ENCODE data around the gene AGXT2.
A peak's percentile ranks its signal among the peaks of the same experiment; 100 is the strongest.
"Not testable (repeated sequence)": the region's sequence is repeated elsewhere in the genome, so short reads cannot be mapped to it uniquely, and the experiment has no call there.

The AGXT2 gene

DNA sequence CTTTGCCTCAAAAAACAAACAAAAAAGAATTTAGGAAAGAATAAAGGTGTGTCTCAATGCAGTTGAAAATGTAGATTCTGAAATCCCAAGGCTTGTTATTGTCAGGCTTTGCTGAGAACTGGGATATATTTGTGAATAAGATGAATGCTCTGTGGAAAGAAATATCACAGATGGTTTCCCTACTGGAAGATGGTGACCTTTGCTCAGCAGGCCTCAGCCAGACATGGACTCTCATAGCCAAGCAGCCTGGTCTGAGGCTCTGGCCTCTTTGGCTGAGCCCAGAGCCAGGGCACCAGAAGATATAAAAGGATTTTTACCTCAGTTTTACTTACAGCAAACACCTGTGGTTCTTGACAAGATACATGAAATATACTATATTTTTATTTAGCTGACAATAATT is 37.1 kb downstream of the AGXT2 start:
- no peak for DNase-seq

- no peak for DNase-seq
Measured at GRCh38 chr5:35009657-35010056, 38.1 kb downstream of the AGXT2 start.

DNA sequence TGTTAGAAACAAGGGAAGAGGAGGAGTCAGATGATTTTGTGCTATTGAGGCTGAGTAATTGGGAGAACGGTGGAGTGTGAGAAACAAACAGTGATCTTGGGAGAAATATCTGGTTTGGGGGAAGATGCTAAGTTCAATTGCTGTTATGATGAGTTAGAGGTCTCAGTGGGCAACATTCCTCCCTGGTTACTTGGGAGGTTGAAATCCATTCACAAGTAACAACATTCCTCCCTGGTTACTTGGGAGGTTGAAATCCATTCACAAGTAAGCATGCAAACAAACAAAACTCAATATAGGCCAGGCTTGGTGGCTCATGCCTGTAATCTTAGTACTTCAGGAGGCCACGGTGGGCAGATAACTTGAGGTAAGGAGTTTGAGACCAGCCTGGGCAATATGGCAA is 38.7 kb downstream of the AGXT2 start:
- DNase-seq, result no peak

DNA sequence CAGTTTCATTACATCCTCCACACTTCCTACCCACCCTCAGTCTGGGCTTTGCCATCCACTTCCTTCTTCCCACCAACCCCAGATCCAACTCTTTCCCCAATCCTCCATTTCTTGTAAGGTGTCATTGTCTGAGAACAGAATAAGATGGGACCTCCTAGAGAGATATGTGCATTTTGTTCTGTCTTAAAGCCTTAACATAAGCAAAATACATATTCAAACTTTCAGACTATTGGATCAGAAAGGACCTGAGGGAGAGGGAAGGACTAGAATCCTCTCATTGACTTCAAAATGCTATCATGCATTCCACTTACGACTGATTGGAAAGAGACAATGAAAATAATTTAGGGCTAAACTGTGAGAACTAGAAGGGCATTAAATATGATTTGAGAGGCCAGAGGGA is 43.0 kb downstream of the AGXT2 start:
- DNase-seq, result no peak

- DNase-seq, result no peak
Measured at GRCh38 chr5:35004200-35004599, 43.5 kb downstream of the AGXT2 start.

DNA sequence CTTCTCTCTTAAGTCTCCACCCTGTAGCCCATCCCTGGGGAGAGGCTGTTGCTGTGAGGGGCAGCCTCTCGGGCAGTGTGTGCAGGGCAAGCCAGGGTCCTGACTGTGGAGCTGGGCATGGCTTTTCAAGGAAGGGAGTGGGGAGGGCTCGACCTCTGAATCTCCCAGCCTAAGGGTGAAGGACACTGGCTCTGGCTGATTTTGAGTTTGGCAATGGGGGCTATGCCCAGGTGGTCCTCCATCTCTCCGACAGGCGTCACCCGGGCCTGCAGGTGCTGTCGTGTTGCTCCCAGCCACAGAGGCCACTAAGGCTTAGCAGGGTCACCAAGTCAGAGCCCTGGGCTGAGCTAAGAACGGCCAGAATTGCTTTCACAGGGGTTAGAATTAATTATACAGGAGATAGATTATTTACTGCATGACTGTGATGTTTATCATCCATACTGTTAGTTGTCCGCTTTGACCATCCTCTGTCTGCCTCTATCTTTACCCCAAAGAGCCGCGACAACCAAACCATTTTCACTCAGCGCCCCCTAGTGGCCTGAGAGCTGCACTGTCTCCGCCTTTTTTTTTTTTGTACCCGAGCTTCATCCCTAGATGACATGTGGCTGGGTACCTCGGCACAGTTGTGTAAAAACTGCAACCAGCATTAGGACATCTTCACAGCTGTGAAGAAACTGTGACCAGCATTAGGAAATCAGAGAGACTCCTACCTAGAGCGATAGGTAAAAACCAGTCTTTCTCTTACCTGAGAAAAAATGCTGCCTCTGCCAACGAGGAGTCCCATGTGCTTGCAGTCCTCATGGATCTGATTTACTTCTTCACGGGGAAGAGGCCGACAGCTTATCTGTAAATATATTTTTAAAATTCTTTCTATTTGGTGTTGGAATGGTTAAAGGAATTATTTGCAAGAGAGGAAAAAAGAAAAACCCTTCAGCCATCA is 44.5 kb downstream of the AGXT2 start:
- peak; percentile 35 to 79 for DNase-seq

GRCh38 chr5:35002459-35002858 is 45.3 kb downstream of the AGXT2 start:
- no peak for DNase-seq

DNA sequence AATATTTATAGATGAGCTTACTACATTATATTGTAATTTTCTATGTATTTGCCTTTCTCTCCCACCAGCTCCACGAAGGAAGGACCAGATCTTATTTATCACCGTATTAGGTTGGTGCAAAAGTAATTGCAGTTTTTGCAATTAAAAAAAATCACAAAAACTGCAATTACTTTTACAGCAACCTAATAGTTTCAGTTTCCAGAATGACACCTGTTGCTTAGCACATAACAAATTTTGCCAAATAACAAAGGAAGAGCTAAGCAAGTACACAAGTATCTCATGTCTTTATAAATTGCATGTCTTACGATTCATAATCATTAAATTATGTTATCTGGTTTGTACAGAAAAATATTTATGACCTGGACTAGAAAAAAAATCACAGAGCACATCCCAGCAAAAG is 45.9 kb downstream of the AGXT2 start:
- no peak for DNase-seq

- no peak for DNase-seq
Measured at GRCh38 chr5:34998058-34998789, 49.5 kb downstream of the AGXT2 start.

- DNase-seq, result no peak
Measured at GRCh38 chr5:34996261-34996660, 51.5 kb downstream of the AGXT2 start.

DNA sequence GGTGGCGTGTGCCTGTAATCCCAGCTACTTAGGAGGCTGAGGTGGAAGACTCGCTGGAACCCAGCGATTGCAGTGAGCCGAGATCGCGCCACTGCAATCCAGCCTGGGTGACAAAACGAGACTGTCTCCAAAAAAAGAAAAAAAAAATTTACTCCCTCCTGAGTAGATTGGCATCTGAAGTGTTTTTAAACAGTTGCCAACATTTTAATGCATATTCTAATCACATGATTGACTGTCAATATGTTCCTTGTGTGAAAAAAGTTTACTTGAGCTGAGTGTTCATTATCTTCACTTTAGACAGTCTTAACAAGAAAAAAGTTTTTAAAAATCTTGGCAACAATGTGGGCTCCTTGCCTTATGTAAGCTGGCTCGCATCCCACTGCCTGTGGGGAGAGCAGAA is 53.8 kb downstream of the AGXT2 start:
- DNase-seq, result no peak

DNA sequence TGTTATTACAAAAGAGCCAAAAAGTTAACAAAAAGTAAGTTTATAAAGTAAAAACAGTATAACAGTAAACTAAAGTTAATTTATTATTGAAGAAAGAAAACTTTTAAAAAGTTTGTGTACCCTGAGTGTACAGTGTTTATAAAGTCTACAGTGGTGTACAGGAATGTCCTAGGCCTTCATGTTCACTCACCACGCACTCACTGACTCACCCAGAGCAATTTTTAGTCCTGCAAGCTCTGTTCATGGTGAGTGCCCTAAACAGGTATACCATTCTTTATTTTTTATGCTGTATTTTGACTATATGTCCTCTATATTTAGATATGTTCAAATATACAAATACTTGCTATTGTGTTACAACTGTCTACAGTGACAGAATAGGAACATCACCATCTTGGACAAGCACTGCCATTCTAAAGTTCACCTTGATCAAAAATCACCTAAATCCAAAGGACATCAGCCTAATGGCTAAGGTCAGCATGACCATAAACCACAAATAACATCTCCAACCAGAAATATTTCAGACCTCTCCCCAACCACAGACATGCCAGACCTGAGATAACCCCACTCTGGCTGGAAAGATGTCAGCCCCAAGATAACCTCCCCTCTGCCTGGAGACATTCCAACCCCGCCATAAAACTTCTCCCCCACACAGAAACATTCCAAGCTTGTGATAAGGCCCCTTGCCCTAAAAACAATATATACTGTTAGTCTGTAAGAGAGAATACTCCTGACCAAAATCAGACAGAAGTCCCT is 56.1 kb downstream of the AGXT2 start:
- DNase-seq, result no peak

- no peak for DNase-seq
Measured at GRCh38 chr5:34986965-34987364, 60.8 kb downstream of the AGXT2 start.

DNA sequence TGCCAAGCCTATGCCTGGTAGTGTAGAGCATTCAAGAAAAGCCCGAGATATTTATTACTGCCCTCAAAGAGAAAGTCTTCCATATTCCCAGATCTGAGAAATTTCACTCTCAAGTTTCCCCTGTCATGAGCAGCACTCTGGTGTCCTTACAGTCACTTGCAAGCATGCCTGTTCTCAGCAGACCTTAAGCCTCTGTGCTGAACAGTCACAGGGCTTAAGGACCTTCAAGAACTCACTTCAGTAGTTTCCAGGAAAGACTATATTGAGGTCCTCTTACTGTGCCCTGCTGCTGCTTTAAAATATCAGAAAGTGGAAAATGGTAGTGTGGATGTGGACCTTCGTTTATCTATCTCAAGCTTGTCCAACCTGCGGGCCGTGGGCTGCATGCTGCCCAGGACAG is 64.9 kb downstream of the AGXT2 start:
- no peak for DNase-seq

- DNase-seq, result no peak
Measured at GRCh38 chr5:34978681-34979080, 69.1 kb downstream of the AGXT2 start.

GRCh38 chr5:34977934-34978613 is 69.7 kb downstream of the AGXT2 start:
- no peak for DNase-seq

- DNase-seq, result no peak
Measured at GRCh38 chr5:34976347-34976746, 71.4 kb downstream of the AGXT2 start.

DNA sequence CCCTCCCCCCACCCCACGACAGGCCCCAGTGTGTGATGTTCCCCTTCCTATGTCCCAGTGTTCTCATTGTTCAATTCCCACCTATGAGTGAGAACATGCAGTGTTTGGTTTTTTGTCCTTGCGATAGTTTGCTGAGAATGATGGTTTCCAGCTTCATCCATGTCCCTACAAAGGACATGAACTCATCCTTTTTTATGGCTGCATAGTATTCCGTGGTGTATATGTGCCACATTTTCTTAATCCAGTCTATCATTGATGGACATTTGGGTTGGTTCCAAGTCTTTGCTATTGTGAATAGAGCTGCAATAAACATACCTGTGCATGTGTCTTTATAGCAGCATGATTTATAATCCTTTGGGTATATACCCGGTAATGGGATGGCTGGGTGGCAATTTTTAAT is 76.1 kb downstream of the AGXT2 start:
- DNase-seq, result not testable (repeated sequence)

GRCh38 chr5:34970552-34970951 is 77.2 kb downstream of the AGXT2 start:
- no peak for DNase-seq

- DNase-seq, result no peak
Measured at GRCh38 chr5:34968258-34968657, 79.5 kb downstream of the AGXT2 start.

GRCh38 chr5:34967540-34967939 is 80.2 kb downstream of the AGXT2 start:
- DNase-seq, result no peak

DNA sequence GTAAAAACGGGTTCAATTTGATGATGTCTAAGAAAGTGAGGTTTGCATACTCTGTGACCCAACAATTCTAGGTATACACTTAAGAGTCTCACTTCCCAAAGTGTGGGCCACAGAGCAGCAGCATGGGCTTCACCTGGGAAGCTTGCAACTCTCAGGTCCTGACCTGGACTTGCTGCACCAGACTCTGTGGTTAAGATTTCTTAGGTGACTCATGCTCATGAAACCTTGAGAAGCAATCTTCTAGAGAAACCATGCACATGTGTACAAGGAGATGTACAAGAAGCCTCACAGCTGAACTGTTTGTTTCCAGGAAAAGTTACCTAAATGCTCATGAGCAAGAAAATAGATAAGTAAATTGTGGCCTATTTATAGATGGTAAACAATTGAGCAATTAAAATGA is 88.4 kb downstream of the AGXT2 start:
- DNase-seq, result no peak

Data from NCI-H1930 (cell line).